Measurements from ENCODE around the gene TOR1A.

GRCh38 chr9:129863059-129863690 is 39.2 kb upstream of the TOR1A start:
- TF ChIP-seq EP300 (IDR thresholded peaks at IDR 0.05) (no peak), POLR2AphosphoS5 (IDR thresholded peaks at IDR 0.05) (peak in 1 of 2 donors; percentile 38)
